NCI-H69 (cell line): ENCODE results near the gene CDH4.

Source experiments
- DNase-seq: peaks from one replicate; lab custom pipeline; 2025; lab: John Stamatoyannopoulos, UW

Gene CDH4

DNA sequence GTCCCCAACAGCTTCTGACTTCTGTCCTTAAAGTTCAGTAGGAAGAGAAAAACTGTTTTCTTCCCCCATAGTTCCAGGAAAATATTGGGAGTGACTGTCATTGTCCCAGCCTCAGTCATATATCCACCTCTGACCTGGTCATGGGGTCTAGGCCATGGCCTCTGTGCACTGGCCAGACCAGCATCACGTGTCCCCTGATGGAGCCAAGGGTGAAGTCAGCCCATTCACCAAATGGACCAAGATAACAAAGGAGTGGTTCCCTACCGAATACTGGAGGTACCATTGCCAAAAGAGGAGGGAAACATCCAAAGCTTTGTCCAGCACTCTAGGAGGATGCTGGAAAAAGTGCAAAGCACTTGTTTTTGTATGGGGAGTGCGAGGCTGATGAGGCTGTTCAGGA is 418.2 kb downstream of the CDH4 start:
- DNase-seq = no peak

DNA sequence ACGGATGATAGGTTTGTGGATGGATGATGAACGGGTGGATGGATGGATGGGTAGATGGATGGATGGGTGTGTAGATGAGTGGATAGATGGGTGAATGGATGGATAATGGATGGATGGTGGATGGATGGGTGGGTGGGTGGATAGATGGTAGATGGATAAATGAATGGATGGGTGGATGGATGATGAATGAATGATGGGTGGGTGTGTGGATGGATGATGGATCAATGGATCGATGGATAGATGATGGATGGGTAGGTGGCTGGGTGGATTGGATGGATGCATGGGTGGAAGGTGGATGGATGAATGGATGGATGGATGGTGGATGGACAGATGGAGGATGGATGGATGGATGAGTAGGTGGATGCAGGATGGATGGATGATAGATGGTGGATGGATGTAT is 419.5 kb downstream of the CDH4 start:
- no peak for DNase-seq

DNA sequence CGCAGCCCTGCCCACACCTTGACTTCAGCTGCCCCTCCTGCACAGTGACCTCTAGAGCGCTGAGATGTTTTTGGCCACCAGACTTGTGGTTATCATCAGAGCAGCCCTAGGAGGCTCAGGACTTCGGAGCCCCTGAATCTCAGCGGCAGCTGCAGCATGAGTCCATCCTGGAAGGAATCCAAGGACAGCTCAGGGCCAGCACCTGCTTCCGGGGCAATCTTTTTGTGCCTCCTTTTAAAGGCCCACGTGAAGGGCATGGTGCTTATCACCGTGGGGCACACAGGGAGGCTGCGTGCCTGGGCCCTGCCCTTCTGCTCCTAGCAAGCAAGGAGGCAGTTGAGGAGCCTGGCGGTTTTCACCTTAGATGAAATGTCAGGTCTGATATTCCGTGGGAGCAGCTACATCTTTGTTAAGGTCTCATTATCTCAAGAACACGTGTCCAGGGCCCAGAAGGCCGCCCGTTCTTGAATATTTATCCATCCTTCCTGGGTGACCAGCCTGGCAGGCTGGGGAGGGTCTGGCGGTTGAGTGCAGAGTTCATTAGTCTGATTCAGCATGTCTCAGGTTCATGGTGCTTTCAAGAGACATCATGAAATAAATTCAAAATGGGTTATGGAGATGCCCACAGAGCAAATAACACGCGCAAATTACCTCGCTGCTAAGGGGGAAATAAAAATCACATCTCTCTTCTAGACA is 421.2 kb downstream of the CDH4 start:
- peak; percentile 11 for DNase-seq

DNA sequence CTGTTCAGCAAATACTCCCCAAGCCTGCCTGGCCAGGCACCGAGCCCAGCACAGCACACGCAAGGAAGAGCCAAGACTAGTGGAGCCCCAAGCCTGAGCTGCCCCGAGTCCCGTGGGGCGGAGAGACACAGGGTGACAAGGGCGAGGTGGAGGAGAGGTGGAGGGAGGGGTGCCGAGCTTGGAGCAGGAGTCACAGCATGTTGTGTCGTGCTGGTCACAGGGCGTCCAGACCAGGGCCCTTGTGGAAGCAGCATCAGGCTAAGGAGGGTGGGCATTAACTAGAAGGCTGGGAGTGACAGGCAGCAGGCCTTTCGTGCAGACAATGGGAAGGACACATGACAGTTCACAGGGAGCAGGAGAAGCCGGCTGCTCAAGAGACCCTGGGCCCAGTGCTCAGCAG is 422.1 kb downstream of the CDH4 start:
- no peak for DNase-seq

DNA sequence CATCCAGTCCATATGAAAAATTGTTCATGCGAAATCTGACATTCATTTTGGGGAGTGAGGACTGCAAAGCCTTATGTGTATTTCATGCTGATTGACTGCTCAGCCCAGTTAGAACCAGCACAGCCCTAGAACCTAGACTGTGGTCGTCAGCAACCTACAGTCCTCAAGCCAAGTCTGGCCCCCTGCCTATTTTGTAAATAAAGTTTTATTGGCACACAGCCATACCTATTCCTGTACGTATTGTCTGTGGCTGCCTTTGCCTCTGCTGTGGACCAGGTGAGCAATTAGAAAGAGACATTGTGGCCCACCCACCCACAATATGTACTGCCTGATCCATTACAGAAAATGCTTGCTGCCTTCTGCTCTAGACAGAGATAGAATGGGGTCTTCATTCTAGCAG is 422.6 kb downstream of the CDH4 start:
- DNase-seq = peak; percentile 5

DNA sequence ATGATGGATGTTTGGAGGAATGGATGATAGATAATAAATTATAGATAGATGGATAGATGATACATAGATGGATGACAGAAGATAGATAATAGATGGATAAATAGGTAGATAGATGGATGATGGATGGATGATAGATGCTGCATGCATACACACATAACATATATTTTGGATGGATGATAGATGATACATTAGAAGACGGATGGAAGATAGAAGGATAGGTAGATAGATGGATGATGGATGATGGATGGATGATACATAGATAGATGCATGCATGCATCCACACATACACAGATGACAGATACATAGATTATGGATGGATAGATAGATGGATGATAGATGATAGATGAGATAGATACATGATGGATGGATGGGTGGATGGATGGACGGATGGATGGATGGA is 425.9 kb downstream of the CDH4 start:
- no peak for DNase-seq

DNA sequence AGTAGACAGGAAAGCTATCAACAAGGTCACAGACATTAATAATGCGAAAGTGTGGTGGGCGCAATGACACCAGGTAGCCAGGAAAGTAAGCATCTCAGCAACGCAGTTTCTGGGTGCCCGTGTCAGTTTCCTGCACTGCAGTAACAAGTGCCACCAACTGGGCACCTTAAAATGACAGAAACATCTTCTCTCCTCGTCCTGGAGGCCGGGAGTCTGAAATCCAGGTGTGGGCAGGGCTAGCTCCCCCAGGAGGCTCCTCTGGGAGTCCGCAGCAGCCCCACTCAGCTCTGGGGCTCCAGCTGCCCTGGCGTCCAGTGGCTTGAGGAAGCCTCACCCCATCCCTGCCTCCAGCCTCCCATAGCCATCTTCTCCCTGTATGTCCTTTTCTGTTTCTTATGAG is 426.4 kb downstream of the CDH4 start:
- no peak for DNase-seq

DNA sequence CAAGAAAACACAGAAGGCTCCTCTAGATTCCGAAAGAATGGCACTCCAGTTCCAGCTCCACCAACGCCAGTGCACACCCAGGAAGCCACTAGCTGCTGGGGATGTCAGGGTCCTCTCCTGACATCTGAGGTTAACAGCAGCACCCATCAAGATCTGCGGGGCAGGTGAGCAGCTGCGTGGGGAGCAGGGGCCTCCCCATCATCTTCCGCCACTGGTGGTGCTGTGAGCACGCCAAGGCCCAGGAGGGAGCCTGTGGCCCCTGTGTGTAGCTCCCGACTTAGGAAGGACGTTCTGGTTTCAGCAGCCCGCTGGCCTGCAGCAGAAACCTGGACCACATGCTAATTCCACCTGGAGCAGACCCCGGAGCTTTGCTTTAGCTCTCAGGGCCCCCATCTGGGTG is 427.4 kb downstream of the CDH4 start:
- DNase-seq = no peak

DNA sequence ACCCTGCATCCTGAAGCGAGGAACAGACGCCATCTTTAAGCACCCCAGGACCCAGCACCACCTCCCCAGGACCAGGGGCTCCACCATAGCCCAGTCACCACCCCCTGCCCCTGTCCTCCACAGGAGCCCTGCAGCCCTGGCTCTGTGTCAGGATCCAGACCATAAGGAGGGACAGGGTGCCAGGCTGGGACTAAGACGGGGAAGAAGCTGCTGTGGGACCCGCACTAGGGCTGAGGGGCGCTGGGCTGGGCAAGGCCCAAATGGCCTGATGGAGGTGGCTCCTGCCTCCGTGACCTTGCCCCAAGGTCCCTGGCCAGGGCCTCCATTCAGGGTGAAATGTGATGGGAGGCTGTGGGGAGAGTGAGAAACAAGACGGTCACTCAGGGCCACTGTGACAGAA is 428.0 kb downstream of the CDH4 start:
- no peak for DNase-seq

DNA sequence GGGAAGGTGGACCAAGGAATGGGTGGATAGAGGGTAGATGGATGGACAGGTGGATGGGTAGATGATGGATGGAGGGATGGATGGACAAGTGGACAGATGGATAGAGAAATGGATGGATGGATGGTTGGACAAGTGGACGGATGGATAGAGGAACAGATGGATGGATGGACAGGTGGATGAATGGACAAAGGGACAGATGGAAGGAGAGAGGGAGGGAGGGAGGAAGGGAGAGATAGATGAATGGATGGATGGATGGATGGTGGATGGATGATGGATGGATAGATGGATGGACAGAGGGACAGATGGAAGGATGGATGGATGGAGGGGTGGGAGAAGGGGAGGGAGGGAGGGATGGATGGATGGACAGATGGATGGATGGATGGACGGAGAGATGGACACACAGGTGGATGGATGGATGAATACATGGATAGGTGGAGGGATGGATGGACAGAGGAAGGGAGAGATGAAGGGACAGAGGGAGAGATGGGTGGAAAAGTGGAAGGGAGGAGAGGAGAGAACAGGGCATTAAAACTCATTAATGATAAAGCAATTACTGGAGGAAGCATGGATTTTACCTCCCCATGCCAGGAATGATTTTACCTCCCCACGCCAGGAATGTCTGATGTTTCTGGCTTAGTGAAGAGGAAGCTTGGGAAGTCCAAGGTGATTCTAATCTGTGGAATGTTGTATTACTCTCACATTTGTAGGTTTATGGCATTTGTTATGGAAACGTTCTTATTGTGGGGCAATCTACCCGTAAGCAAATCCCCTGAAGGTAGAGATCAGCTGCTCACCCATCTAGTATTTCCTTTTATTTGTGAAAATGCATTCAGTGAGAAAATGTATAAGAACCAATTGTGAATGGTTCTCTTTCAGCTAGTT is 430.3 kb downstream of the CDH4 start:
- DNase-seq = no peak

DNA sequence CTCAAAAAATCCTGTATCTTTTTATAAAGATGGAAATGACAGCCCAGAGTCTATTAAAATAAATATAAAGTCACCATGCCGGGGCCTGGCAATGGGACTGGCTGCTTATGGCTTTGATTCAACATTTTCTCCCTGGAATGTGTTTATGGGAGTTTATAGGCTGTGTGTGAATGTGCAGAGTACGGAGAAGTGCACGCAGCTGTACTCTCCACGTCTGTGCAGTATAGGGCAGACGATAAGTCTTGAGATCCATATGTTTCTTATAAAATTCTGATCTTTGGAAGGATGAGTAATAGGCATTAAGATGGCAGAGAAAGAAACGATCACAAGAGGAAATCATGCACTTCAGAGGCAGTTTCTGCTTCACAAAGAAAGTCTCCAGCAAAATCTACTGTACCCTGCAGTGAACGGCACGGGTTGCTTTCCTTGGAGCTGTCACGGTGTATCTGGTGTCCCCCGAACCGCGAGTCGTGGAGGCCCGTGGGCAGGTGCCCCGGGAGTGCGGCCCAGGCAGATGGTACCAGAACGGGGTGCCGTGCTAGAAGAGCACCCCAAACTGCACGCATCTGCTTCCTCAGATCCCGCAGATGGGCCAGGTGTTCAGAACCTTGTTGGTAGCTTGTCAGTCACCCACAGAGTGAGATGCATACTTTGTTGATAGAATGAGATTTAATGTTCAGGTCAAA is 431.1 kb downstream of the CDH4 start:
- no peak for DNase-seq

DNA sequence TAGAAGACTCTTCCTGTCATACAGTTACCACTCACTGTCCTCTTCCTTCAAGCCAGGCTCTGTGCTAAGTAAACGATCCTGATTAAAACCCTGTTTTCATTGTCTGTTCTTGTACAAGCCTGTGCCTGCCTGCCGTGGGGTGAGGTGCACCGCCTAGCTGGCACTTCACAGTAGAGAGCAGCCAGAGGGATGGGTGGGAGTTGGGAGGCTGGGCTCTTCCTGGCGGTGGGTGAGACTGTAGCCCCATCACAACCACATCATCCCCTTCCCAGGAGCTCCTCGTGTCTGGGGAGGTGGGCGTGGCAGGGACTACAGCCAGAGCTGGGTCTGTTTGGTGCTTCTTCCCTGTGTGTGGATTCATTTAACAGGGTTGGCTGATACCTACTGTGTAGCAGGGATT is 431.7 kb downstream of the CDH4 start:
- DNase-seq = peak; percentile 32

DNA sequence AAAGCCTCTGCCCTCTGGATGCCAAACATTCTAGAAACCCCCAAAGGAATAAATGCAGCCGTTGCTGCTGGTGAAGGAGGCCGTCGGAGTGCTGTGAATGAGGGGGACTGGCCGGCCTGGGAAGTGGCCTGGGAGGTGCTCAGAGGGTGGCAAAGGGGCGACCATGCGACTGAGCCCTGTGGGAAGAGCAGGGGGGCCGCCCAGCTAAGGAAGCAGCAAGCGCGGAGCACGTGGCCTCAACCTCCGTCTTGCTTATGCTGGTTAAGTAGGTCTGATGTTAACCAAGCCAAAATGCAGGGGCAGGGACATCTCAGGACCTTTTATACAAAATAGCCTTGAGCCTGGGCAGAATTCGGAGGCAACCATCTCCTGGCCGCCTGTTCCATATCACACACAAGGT is 432.1 kb downstream of the CDH4 start:
- no peak for DNase-seq

DNA sequence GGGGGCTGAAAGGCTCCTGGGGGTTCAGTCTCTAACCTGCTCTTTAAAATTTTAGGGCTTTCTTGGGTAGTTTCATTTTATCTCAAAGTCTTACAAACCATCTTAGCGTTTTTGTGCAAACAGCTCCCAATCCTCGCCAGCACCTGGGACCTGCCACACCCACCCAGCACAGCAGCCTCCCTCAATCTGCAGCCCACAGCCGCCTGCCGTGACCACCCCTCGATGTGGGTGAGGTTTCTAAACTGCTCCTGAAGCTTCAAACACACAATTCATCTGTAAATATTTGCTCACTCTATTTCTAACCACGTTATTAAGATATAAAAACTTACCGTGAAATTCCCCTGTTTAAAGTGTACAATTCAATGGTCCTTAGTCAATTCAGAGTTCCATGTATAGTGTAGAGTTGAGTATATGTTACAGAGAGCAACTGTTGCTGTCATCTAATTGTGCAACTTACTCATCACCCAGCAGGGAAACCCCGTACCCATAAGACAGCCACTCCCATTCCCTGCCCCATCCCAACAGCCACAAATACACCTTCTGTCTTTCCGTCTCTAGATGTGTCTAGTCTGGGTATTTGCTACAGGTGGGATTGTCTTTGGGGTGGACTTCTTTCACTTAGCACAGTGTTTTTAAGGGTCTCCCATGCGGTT is 432.6 kb downstream of the CDH4 start:
- DNase-seq = peak; percentile 7

DNA sequence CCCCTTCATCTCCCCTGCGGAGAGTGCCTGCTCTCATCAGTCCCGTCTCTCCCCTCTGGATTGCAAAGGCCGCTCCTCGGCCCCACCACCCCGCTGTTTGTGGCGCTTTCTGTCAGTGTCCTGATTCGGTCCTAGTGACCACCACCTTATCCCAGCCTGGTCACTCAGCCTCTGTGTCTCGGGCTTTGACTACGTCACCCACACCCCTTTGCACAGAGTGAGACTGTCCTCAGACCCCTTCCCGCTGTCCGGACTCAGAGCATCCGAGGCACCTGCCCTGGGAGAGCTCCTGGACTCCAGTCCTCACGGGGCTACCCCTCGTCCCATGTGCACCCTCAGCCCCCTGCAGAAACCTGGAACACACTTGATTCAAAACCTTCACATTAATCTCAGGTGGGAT is 433.4 kb downstream of the CDH4 start:
- no peak for DNase-seq

DNA sequence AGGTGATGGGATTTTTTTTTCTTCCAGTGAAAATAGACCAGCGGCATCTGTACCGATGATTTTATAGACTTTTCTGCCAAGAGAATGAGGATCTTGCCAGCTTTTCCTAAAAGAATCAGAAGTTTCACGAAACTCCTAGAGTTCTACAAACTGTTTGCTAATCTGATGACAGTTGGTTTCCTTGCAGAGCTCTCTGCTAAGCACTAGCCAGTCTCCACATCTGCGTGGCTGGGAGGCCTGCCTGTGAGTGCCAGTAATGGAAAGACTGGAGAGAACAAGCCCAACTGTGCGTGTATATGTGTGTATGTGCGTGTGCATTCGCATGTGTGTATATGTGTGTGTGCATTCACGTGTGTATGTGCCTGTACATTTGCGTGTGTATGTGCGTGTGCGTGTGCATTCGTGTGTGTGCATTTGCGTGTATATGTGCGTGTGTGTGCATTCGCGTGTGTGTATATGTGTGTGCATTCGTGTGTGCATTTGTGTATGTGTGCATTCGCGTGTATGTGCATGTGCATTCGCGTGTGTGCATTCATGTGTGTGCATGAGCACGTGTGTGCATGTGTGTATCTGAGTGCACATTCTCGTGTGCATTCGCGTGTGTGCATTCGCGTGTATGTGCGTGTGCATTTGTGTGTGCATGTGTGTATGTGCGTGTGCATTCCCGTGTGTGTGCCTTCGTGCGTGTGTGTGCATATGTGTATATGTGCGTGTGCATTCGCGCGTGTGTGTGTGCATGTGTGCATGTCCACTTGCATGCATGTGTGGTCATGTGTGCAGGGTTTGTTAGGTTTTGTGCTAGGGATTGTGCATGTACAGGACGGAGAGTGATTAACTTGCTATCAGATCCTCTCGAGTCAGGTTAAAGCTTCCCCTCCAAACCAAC is 434.2 kb downstream of the CDH4 start:
- DNase-seq = no peak

DNA sequence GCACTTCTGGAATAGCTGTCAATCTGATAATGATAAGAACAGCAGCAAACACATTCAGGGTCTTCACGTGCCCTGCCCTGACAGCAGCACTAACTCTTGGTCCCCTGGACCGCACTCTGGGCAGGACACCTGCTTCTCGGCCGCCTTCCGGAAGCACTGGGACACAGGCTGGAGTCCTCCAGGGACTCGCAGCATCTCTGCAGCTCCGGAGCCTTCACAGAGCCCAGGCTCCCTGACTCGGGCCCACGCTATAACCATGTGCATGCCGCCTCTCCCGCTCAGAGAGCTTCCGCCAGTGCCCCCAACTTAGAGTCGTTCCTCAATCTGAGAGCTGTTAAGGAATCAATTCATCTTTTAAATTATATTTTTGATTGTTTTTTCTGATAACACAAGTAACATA is 436.4 kb downstream of the CDH4 start:
- DNase-seq = no peak

DNA sequence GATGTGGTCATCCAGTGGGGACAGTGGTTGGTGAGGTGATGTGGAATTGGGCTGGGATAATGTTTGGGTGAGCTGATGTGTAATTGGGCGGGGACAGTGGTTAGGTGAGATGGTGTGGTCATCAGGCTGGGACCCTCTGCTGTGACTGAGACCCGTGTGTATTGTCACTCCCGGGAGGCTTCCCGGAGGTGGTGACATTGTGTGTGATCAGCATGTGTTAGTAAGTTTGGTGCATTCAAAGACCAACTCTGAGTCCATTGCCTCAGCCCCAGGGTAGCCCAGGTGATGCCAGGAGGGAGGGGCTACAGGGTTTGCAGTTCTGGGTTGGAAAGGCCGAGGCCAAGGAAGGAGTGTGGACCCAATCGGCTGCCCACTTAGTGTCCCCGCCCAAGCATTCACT is 438.1 kb downstream of the CDH4 start:
- DNase-seq = no peak

DNA sequence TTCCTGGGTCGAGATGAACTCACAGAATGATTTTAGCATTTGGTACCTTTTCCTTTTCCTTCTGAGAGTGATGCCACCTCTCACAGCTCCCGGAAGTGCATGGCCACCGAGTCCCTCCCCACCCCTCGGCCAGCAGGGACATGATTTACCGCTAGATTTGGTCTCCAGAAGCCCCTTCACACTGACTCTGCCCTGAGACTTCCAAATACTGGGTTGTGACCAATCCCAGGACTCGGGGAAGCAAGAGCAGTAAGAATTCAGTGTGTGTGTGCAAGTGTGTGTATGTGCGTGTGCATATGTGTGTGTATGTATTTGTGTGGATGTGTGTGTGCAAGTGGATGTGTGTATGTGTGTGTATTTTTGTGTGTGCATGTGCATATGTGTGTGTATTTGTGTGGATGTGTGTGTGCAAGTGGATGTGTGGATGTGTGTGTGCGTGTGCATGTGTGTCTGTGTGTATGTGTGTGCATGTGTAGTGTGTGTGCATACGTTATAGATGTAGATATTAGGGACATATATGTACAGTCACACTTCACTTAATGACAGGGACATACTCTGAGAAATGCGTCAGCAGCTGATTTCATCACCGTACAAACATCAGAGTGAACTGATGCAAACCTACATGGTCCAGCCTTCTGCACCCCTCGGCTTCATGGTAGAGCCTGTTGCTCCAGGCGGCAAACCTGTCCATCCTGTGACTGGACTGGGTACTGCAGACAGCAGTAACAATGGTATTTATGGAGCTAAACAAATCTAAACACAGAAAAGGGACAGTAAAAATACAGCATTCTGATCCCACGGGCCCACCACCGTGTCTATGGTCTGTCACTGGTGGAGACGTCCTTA is 439.2 kb downstream of the CDH4 start:
- DNase-seq = no peak

DNA sequence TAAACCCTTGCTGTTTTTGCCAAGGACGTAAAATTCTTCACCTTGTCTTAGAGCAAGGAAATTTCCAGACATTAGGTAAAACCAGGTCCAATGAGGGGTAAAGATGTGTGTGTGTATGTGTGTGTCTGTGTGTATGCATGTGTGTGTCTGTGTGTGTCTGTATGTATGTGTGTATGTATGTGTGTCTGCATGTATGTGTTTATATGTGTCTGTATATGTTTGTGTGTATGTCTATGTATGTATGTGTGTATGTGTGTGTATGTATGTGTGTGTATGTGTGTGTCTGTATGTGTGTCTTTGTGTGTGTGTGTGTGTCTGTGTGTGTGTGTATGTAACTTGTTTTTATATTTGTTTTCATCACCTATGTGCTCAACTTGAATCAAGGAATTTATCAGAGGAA is 439.9 kb downstream of the CDH4 start:
- DNase-seq = no peak

DNA sequence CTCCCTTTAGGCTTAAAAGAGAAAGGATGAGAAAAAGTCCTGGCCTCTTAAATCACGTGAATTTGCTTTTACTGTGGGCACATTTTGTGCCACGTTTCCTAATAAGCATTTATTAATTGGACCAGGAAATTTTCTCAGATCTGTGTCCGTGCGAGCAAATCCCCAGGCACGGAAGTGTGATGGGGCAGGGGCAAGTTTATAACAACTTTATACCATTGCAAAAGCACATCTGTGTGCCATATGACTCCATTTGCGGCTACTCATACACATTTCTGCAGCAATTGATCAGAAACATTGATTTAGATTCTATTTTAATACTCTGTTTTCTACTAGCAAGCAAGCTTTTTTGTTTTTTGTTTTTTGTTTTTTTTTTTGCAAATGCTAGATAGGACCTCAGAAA is 440.4 kb downstream of the CDH4 start:
- no peak for DNase-seq
